MCF 10A (cell line): Measurements from ENCODE around the gene ABHD10. TPM values are rescaled to one million over a fixed set of nuclear protein-coding genes. Genes with fewer than 3 reads are reported as not detected.

Experiments used
- BruUV-seq: library from RNA; stranded (reverse); fragments of 400-500 nt; replicated peaks from 2 replicates; lab custom pipeline; 2021; lab: Mats Ljungman, UMichigan
- CTCF ChIA-PET: fragments of 300-600 bp; sonication (Branson Sonifier 250); formaldehyde crosslinking; extraction: SDS; loops from one replicate; lab custom pipeline; 2021; ENCODE audit warnings: antibody characterized with exemption, inconsistent platforms; lab: Yijun Ruan, JAX
- POLR2A ChIA-PET: fragments of 300-600, 350-650 bp; sonication (Branson Sonifier 250); formaldehyde crosslinking; extraction: SDS; loops from one replicate; lab custom pipeline; 2020; ENCODE audit warnings: antibody characterized with exemption, inconsistent platforms; lab: Yijun Ruan, JAX
- DNase-seq: peaks from one replicate; pipeline ENCODE4 v3.0.0-alpha.2; 2018; ENCODE audit not compliant: unreplicated experiment
- H3K27ac Mint-ChIP-seq: one replicate; pipeline ENCODE4 v1.8.0; 2022; ENCODE audit warnings: mild to moderate bottlenecking, low read depth, mixed read lengths; ENCODE audit not compliant: unreplicated experiment
- H3K27me3 Mint-ChIP-seq: one replicate; pipeline ENCODE4 v1.8.0; 2022; ENCODE audit warnings: mixed read lengths; ENCODE audit not compliant: insufficient read depth, unreplicated experiment
- H3K36me3 Mint-ChIP-seq: one replicate; pipeline ENCODE4 v1.8.0; 2022; ENCODE audit warnings: mild to moderate bottlenecking, moderate library complexity, mixed read lengths; ENCODE audit not compliant: insufficient read depth, unreplicated experiment
- H3K4me1 Mint-ChIP-seq: one replicate; pipeline ENCODE4 v1.8.0; 2022; ENCODE audit warnings: mixed read lengths; ENCODE audit not compliant: insufficient read depth, unreplicated experiment
- H3K4me3 Mint-ChIP-seq: one replicate; pipeline ENCODE4 v1.8.0; 2022; ENCODE audit warnings: mild to moderate bottlenecking, moderate library complexity, mixed read lengths; ENCODE audit not compliant: unreplicated experiment
- H3K9me3 Mint-ChIP-seq: one replicate; pipeline ENCODE4 v1.8.0; 2022; ENCODE audit warnings: mixed read lengths; ENCODE audit not compliant: unreplicated experiment
- CTCF ChIP-seq: fragments of 200-600 bp; IDR thresholded peaks from one replicate; pipeline ENCODE4 v1.8.0; 2022; ENCODE audit warnings: antibody characterized with exemption, mild to moderate bottlenecking; ENCODE audit not compliant: unreplicated experiment
- intact Hi-C: fragments of 100-400 bp; cut with micrococcal nuclease; formaldehyde crosslinking; loops from 2 replicates; pipeline ENCODE4 v1.14.1; 2022
- total RNA-seq: library from RNA; stranded (reverse); gene quantifications from 2 replicates; pipeline ENCODE4 v1.2.3, GENCODE V29; 2022

The ABHD10 gene
- total RNA-seq, 1 experiment from 2014 or later, result 34.1 TPM

- intact Hi-C loops, result no loop called here
- Mint-ChIP-seq H3K9me3 (no peaks in the 10 kb centered on the region), H3K27me3 (no peaks in the 10 kb centered on the region), H3K4me3 (no peak overlapping the region), H3K36me3 (peaks cover 97% of the 10 kb centered on the region), H3K27ac (peak overlapping the region; percentile 22), H3K4me1 (peaks cover 14% of the 10 kb centered on the region)
- CTCF ChIA-PET, result no interaction called here
- no peak for TF ChIP-seq CTCF
- DNase-seq, result peak; percentile 20
- BruUV-seq, result TSS peak; percentile 18
- POLR2A ChIA-PET, result interaction anchor here (0.7 kb wide), 1 partner anchor 365 kb away, joined by 3 read pairs; no protein-coding TSS in a partner anchor
Measured at GRCh38 chr3:111943533-111943932, 35.3 kb upstream of the ABHD10 start.

GRCh38 chr3:111944372-111944771 lies 34.5 kb upstream of the ABHD10 start:
- Mint-ChIP-seq H3K27me3 (no peaks in the 10 kb centered on the region), H3K36me3 (peaks cover 100% of the 10 kb centered on the region), H3K9me3 (no peaks in the 10 kb centered on the region), H3K4me1 (peaks cover 14% of the 10 kb centered on the region), H3K4me3 (no peak overlapping the region), H3K27ac (peak overlapping the region; percentile 22)
- peak; percentile 36 for DNase-seq
- ChIA-PET POLR2A (interaction anchor here (0.7 kb wide), 1 partner anchor 31 kb away, joined by 4 read pairs; no protein-coding TSS in a partner anchor), CTCF (interaction anchor here (0.7 to 0.8 kb wide), 2 partner anchors 48 to 69 kb away, joined by 3 to 4 read pairs; no protein-coding TSS in a partner anchor)
- TF ChIP-seq CTCF, result no peak
- intact Hi-C loops, result loop anchor here (2.0 kb wide), 1 partner anchor 40 kb away; no protein-coding TSS in a partner anchor
- no TSS peak for BruUV-seq

- H3K4me3 Mint-ChIP-seq, result no peak overlapping the region
- H3K27me3 Mint-ChIP-seq, result no peaks in the 10 kb centered on the region
- peaks cover 14% of the 10 kb centered on the region for H3K4me1 Mint-ChIP-seq
- no peak for TF ChIP-seq CTCF
- DNase-seq, result no peak
- H3K9me3 Mint-ChIP-seq, result no peaks in the 10 kb centered on the region
- POLR2A ChIA-PET, result interaction anchor here (1.5 kb wide), 1 partner anchor 9 kb away, joined by 3 read pairs; no protein-coding TSS in a partner anchor
- intact Hi-C loops, result no loop called here
- BruUV-seq, result no TSS peak
- H3K36me3 Mint-ChIP-seq, result peaks cover 98% of the 10 kb centered on the region
- CTCF ChIA-PET, result no interaction called here
- H3K27ac Mint-ChIP-seq, result peak overlapping the region; percentile 11
Measured at GRCh38 chr3:111947231-111947630, 31.6 kb upstream of the ABHD10 start.

- peaks cover 98% of the 10 kb centered on the region for H3K36me3 Mint-ChIP-seq
Measured at GRCh38 chr3:111948786-111949185, 30.0 kb upstream of the ABHD10 start.

More at GRCh38 chr3:111948786-111949185, 30.0 kb upstream of the ABHD10 start:
- Mint-ChIP-seq H3K27me3 (no peaks in the 10 kb centered on the region), H3K4me3 (no peak overlapping the region), H3K9me3 (no peaks in the 10 kb centered on the region), H3K27ac (no peak overlapping the region), H3K4me1 (peaks cover 12% of the 10 kb centered on the region)
- no TSS peak for BruUV-seq
- intact Hi-C loops, result no loop called here
- DNase-seq, result no peak
- POLR2A ChIA-PET, result interaction anchor here (0.6 kb wide), 1 partner anchor 20 kb away, joined by 3 read pairs; no protein-coding TSS in a partner anchor
- TF ChIP-seq CTCF, result no peak
- CTCF ChIA-PET, result interaction anchor here (1.0 kb wide), 1 partner anchor 233 kb away, joined by 4 read pairs; no protein-coding TSS in a partner anchor
